T follicular helper cell (primary cell): ENCODE measurements around the gene LRP1.

Experiments
- DNase-seq: peaks from one replicate; pipeline ENCODE4 v3.0.0-alpha.2; 2020; ENCODE audit warnings: low read depth

The LRP1 gene

DNA sequence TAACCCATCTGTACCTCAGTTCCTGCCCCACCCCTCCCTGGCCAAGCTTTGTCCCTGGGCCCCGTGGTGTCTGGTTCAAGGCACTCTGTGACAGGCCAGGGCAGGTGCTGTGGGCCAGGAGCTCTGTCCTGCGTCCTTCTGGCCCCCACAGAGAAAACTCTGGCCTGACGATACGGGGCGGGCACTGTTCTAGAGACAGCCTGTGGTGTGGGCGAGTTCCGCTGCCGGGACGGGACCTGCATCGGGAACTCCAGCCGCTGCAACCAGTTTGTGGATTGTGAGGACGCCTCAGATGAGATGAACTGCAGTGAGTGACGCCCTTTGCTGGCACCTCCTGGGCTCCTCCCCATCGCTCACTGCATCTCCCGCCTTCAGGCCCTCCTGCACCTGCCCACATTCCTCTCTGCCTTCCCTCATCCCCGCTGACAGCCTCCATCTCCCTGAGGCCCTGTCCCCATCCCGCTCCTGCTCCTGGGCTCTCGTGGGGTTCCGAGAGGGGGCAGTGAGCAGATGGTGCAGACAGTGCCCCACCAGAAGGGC is 65.5 kb downstream of the LRP1 start:
- no peak for DNase-seq

DNA sequence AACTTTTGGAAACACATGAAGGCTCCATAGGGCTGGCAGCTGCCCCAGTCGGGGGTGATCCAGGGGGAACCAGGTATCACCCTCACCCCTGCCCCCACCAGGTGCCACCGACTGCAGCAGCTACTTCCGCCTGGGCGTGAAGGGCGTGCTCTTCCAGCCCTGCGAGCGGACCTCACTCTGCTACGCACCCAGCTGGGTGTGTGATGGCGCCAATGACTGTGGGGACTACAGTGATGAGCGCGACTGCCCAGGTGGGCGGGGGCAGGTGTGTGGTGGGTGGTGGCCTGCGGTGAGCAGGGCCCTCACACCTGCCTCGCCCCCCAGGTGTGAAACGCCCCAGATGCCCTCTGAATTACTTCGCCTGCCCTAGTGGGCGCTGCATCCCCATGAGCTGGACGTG is 66.0 kb downstream of the LRP1 start:
- no peak for DNase-seq

DNA sequence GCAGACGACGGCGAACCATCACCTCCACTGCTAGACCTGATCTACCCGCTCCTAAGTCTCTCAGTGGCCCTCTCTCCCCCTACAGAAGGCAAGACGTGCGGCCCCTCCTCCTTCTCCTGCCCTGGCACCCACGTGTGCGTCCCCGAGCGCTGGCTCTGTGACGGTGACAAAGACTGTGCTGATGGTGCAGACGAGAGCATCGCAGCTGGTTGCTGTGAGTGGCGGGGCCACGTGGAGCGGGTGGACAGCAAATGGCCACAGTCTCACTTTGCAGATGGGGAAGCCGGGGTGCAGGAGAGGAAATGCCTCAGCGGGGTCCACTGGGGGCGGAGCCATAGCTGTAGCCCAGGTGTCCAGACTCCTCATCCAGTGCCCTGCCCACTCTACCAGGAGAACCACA is 66.9 kb downstream of the LRP1 start:
- DNase-seq: no peak

DNA sequence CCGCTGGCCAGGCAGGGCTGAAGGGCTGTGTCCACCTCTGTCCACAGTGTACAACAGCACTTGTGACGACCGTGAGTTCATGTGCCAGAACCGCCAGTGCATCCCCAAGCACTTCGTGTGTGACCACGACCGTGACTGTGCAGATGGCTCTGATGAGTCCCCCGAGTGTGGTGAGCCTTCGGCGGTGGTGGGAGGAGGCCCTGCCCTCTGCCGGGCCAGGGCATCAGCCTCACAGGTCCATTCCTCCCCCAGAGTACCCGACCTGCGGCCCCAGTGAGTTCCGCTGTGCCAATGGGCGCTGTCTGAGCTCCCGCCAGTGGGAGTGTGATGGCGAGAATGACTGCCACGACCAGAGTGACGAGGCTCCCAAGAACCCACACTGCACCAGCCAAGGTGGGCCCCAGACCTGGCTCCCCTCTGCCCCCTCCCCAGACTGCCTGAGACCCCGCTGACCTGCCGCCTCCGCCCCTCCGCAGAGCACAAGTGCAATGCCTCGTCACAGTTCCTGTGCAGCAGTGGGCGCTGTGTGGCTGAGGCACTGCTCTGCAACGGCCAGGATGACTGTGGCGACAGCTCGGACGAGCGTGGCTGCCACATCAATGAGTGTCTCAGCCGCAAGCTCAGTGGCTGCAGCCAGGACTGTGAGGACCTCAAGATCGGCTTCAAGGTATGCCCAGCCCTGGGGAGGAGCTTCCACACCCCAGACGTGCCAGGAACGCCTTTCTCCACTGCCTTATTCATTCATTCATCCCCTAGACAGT is 67.5 kb downstream of the LRP1 start:
- no peak for DNase-seq

DNA sequence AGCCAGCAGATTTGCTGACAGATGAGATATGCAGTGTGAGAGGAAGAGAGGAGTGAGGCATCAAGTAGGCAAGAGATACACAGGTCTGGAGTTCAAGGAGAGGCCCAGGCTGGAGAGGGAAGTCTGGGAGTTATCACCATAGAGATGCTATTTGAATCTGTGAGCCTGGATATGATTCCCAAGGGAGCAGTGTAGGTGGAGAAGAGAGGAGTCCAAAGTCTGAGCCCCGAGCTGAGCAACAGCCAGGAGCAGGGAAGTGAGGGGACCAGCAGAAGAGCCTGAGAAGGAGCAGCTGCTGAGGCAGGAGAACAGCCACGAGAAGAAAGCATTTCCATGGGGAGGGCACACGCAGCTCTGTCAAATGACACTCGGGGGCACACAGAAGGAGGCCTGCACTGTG is 68.2 kb downstream of the LRP1 start:
- no peak for DNase-seq

DNA sequence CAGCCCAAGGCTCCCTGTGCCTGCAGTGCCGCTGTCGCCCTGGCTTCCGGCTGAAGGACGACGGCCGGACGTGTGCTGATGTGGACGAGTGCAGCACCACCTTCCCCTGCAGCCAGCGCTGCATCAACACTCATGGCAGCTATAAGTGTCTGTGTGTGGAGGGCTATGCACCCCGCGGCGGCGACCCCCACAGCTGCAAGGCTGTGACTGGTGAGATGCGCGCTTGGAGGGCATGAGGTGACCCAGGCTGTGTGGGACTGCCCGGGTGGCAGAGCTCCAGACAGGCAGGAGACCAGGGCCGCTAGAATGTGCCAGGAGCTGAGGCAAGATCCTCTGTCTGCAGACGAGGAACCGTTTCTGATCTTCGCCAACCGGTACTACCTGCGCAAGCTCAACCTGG is 68.7 kb downstream of the LRP1 start:
- no peak for DNase-seq

DNA sequence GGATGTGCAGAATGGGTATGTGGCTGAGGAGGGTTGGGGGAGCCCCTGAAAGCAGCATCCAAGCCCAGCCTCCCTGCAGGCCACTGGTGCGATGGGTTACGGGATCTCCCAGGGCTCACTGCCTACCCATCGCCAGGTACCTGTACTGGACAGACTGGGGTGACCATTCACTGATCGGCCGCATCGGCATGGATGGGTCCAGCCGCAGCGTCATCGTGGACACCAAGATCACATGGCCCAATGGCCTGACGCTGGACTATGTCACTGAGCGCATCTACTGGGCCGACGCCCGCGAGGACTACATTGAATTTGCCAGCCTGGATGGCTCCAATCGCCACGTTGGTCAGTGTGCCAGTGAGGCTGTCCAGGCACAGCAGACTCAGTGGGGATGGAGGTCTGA is 70.0 kb downstream of the LRP1 start:
- no peak for DNase-seq

DNA sequence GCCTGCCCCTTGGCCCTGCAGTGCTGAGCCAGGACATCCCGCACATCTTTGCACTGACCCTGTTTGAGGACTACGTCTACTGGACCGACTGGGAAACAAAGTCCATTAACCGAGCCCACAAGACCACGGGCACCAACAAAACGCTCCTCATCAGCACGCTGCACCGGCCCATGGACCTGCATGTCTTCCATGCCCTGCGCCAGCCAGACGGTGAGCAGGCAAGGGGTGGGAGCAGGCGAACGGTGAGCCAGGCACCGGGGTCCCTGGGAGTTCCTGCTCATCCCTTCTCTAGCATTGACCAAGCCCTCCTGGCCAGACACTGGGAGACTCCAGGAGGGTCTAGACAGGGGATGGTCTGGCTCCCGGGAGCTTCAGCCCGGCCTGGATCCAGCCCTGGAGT is 70.9 kb downstream of the LRP1 start:
- no peak for DNase-seq

DNA sequence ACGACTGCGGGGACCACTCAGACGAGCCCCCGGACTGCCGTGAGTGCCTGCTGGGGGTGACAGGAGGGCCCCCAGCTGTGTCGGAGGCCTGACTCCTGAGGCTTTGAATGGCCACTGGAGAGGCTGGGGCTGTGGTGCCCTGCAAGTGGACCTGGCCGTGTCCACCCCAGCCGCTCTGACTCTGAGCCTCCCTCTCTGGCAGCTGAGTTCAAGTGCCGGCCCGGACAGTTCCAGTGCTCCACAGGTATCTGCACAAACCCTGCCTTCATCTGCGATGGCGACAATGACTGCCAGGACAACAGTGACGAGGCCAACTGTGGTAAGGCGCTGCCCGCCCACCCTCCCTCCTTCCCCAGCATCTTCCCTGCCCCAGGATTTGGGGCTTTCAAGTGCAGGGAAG is 72.2 kb downstream of the LRP1 start:
- DNase-seq: no peak

DNA sequence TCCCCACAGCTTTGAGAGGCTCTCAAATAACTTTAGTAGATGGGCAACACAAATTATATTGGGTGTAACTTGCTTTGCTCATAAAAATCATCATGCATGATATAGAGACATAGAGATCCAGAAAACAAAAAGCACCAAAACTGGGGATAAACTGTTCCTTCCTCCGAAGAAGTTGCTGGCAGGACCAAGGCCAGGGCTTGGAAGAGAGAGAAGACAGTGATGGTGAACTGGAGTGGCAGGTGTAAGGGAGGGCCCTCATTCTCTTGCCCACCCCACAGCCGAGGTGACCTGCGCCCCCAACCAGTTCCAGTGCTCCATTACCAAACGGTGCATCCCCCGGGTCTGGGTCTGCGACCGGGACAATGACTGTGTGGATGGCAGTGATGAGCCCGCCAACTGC is 72.9 kb downstream of the LRP1 start:
- DNase-seq: no peak

DNA sequence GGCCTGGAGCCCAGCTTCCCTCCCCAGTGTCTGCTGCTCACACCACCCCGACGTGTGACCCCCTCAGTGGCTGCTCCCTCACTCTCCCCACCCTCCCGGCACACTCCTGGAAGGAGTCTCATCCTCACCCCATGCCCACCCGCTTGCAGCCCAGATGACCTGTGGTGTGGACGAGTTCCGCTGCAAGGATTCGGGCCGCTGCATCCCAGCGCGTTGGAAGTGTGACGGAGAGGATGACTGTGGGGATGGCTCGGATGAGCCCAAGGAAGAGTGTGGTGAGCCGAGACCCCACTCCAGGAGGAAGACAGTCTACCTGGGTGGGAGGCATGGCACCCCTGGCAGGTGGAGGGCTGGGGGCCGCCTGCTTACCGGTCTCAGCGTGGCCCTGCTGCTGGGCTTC is 73.3 kb downstream of the LRP1 start:
- DNase-seq: no peak

DNA sequence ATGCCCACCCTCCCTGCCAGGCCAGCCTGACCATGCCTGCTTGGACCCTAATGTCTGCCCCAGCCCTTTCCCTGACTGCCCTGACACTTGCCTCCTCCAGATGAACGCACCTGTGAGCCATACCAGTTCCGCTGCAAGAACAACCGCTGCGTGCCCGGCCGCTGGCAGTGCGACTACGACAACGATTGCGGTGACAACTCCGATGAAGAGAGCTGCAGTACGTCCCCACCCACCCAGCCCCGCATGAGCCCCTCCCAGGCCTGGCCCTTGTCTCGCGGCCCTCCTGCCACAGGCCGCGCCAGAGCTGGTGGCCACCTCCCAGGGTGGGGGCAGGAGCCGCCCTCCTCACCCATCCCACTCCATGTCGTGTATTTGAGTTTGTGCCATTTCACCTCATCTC is 74.0 kb downstream of the LRP1 start:
- no peak for DNase-seq

DNA sequence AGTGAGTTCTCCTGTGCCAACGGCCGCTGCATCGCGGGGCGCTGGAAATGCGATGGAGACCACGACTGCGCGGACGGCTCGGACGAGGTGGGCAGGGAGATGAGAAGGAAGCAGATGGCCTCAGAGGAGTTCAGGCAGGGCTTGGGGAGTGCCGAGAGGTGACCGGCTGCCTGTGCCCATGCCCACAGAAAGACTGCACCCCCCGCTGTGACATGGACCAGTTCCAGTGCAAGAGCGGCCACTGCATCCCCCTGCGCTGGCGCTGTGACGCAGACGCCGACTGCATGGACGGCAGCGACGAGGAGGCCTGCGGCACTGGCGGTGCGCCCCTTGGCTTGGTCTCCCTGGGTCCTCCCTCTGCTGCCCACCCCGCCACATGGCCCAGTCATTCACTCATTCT is 74.9 kb downstream of the LRP1 start:
- DNase-seq: no peak

DNA sequence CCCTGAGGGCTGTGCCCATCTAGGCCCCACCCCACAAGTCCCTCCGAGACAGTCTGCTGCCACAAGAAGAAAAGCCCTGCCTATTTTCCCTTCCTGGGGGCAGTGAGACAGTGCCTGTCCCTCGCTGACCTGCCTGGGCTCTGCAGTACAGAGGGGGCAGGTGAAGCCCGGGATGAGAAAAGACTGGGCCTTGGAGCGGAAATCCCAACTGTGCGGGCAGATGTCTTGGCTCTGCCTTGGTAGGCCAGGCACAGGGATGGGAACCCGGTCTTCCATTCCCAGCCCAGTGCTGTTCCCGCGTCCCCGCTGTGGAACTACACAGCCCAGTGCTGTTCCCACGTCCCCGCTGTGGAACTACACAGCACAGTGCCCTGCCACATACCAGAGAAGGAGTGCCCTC is 75.5 kb downstream of the LRP1 start:
- no peak for DNase-seq

DNA sequence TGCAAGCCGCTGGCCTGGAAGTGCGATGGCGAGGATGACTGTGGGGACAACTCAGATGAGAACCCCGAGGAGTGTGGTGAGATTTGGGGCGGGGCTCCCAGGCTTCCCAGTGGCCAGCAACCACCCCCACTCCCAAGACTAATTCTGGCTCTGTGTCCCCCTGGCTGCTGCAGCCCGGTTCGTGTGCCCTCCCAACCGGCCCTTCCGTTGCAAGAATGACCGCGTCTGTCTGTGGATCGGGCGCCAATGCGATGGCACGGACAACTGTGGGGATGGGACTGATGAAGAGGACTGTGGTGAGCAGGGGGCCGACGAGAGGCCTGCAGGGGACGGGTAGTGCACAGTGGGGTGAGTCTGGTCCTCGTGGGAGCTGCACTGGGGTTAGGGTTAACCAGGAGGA is 76.2 kb downstream of the LRP1 start:
- DNase-seq: no peak

DNA sequence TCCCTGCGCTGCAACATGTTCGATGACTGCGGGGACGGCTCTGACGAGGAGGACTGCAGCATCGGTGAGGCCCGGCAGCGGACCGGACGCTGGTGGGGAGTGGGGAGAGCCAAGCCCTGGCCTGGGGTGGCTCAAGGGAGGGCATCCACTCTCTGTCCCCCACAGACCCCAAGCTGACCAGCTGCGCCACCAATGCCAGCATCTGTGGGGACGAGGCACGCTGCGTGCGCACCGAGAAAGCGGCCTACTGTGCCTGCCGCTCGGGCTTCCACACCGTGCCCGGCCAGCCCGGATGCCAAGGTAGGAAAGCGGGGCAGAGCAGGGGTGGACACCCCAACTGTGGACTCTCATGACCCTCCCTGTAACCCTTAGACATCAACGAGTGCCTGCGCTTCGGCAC is 76.9 kb downstream of the LRP1 start:
- no peak for DNase-seq

DNA sequence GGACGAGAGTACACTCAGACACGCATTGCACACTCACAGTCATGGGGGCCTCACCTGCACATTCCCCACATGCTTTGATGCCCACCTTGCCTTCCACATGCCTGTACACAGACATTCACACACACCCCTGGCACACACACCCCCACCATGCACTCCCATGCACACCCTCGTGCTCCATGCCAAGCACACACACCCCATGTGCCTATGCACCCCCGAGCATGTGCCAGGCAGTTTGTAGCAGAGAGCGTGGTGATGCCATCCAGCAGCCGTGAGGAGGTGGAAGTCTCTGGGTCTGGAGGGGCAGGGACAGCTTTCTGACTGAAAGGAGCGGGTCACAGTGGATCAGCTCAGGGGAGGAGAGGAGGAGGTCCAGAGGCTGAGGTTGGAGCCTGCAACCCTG is 77.6 kb downstream of the LRP1 start:
- no peak for DNase-seq

DNA sequence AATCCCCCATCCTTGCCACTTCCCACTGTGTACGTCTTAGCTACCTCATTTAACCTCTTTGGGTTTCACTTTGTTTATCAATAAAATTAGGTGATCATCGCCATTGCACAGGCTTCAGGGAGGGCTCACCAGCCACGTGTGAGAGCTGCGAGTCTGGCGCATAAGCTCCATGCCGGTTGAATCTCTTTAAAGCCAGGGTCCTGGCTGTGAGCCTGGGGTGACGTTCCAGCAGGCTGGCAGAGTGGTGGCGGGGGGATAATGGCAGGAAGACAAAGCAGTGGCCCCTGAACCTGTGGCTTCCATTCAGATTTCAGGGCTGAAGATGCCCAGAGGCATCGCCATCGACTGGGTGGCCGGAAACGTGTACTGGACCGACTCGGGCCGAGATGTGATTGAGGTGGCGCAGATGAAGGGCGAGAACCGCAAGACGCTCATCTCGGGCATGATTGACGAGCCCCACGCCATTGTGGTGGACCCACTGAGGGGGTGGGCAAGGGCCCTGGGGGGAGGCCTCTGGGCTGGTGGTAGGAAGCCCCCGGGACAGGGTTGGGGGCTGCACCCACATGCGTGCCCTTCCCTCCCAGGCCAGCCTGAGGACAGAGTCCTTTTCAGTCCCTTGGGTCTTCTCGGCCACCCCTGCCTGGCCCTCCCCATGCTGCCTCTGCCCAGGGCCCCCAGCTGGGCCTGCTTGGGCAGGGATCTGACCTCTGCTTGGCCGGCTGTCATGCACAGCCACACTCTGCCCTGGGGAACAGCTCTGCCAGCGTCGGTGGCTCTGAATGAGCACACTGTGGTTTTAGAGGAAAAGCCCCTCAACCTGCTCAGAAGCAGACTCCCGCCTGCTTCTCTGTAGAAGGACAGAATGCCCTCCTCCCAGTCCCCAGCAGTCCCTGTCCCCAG is 79.7 kb downstream of the LRP1 start:
- no peak for DNase-seq

DNA sequence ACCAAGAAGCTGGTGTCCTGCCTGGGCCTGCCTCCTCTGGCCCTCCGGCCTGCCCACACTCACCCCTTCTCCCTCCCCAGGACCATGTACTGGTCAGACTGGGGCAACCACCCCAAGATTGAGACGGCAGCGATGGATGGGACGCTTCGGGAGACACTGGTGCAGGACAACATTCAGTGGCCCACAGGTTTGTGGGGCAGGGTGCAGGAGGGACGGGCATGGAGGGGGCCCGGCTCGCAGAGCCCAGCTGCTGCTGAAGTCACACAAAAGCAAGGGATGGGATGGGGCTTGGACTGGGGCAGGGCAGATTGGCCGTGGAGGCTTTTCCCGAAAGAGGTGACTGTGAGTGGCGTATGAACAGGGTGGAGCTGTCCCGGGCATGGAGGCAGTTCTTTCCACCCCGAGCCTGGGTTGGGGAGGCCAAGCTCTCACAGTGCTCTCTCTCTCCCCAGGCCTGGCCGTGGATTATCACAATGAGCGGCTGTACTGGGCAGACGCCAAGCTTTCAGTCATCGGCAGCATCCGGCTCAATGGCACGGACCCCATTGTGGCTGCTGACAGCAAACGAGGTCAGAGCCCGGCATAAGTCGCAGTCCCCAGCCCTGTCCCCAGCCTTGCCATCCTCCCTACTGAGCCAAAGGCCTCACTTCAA is 80.5 kb downstream of the LRP1 start:
- no peak for DNase-seq

DNA sequence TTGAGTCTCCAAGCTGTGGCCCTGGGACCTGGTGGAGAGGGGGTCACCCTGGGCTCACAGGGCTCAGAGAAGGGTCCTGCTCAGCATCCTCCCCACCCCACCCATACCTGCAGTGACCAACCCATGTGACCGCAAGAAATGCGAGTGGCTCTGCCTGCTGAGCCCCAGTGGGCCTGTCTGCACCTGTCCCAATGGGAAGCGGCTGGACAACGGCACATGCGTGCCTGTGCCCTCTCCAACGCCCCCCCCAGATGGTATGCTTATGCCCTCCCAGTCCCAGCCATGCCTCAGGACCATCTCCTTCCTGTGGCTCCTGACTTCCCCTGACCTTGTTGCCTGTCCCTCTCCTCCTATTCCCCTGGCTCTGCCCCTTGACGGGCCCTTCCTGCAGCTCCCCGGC is 81.6 kb downstream of the LRP1 start:
- DNase-seq: no peak

DNA sequence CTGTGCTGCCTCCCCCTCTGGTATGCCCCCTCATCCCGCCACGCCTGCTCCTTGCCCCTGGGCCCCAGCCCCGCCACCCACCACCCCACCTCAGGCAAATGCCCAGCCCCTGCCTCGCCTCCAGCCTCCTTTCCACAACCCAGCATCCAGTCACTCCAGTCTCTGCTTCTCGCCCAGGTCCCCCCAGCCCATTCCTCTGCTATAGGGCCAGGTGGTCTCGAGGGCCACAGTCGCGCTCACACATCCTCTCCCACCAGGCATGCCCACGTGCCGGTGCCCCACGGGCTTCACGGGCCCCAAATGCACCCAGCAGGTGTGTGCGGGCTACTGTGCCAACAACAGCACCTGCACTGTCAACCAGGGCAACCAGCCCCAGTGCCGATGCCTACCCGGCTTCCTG is 82.2 kb downstream of the LRP1 start:
- DNase-seq: no peak

DNA sequence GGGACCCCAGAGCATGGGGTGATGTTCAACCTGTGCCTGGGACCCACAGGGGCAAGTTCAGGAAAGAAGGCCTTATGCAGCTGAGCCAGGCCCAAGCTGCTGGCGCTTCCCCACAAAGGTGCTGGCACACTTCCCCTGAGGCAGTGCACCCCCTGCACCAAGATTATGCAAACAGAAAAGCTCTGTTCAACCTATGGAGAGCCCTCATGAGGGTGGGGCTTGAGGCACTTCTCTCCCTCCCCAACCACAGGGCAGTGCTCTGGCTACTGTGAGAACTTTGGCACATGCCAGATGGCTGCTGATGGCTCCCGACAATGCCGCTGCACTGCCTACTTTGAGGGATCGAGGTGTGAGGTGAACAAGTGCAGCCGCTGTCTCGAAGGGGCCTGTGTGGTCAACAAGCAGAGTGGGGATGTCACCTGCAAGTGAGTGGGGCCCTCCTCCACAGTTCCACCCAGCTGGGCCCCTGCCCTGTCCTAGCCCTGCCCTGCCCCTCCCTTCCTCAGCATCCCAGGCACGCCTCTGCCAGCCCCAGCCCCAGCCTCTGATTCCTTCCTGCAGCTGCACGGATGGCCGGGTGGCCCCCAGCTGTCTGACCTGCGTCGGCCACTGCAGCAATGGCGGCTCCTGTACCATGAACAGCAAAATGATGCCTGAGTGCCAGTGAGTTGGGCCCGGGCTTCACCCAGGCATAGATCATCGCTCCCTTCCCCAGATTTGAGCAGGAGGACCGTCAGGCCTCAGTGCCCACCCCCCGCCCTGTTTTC is 82.8 kb downstream of the LRP1 start:
- DNase-seq: no peak
